ENCODE data around the gene ADD1. TPM values are rescaled to one million over a fixed set of nuclear protein-coding genes. Genes with fewer than 3 reads are reported as not detected.
A peak's percentile ranks its signal among the peaks of the same experiment; 100 is the strongest.
"Not testable (repeated sequence)": the region's sequence is repeated elsewhere in the genome, so short reads cannot be mapped to it uniquely, and the experiment has no call there.

The ADD1 gene
- total RNA-seq, 2 donors from 2014 or later: 297 to 327 TPM

GRCh38 chr4:2934813-2935761 lies 91.4 kb downstream of the ADD1 start:
- intact Hi-C loops (cut with DNase I): loop anchor here (5.0 to 10.0 kb wide), 2 partner anchors 168 to 170 kb away; no protein-coding TSS in a partner anchor
- DNase-seq (ENCODE audit: low spot score): peak; percentile 98

GRCh38 chr4:2935762-2936743 lies 92.4 kb downstream of the ADD1 start:
- DNase-seq (ENCODE audit: low spot score): peak; percentile 73
- intact Hi-C loops (cut with DNase I): loop anchor here in 1 of 2 donors (10.0 kb wide), 1 partner anchor 171 kb away; no protein-coding TSS in a partner anchor

- intact Hi-C loops (cut with DNase I): loop anchor here in 1 of 2 donors (1.0 to 10.0 kb wide), 2 partner anchors 135 to 172 kb away; no protein-coding TSS in a partner anchor
- peak; percentile 80 for DNase-seq (ENCODE audit: low spot score)
Observed at GRCh38 chr4:2936773-2937145, 93.1 kb downstream of the ADD1 start.

DNA sequence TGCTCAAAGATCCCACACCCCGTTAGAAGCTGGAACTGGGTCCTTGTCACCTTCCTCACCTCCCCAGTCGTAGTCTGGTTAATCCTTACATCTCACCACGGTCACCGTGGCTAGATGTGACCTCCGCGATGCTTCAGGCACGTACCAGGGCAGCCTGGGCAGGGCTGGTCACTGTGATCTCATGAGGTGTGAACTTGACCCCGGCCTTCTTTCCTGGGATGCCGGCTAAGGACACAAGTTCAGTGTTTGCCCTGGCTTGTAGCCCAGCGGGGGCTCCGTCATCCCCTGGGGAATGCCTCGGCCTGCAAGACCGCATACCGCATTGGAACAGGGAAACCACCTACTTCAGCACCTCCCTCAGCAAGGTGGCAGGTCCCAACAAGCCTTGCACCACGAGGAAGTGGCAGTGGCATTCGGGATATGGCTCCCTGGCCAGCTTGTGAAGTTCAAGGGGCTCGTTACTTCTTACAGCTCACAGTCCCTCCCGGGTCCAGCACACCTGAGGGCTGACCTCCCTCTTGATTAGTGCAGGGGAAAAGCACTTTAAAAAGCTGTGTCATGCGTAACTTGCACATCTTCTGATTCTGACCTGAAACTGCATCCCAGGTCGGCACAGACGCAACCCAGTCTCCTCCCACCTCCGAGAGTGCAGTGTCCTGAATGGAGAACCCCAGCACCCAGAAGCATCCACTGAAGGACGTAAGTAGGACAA lies 93.7 kb downstream of the ADD1 start:
- intact Hi-C loops (cut with DNase I): loop anchor here in 1 of 2 donors (1.0 to 10.0 kb wide), 2 partner anchors 136 to 173 kb away; no protein-coding TSS in a partner anchor
- DNase-seq (ENCODE audit: low spot score): peak; percentile 85

GRCh38 chr4:2937986-2938385 lies 94.3 kb downstream of the ADD1 start:
- intact Hi-C loops (cut with DNase I): loop anchor here in 1 of 2 donors (1.0 to 10.0 kb wide), 2 partner anchors 137 to 173 kb away; no protein-coding TSS in a partner anchor
- DNase-seq (ENCODE audit: low spot score): no peak

DNA sequence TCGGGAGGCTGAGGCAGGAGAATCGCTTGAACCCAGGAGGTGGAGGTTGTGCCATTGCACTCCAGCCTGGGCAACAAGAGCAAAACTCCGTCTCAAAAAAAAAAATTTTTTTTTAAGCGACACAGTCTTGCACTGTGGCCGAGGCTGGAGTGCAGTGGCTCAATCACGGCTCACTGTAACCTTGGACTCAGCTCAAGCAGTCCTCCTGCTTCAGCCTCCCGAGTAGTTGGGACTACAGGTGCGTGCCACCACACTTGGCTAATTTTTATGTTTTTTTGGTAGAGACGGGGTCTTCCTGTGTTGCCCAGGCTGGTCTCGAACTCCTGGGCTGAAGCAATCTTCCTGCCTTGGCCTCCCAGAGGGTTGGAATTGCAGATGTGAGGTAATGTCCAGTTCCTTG lies 94.8 kb downstream of the ADD1 start:
- not testable (repeated sequence) for DNase-seq (ENCODE audit: low spot score)
- intact Hi-C loops (cut with DNase I): loop anchor here in 1 of 2 donors (10.0 kb wide), 1 partner anchor 174 kb away; no protein-coding TSS in a partner anchor

DNA sequence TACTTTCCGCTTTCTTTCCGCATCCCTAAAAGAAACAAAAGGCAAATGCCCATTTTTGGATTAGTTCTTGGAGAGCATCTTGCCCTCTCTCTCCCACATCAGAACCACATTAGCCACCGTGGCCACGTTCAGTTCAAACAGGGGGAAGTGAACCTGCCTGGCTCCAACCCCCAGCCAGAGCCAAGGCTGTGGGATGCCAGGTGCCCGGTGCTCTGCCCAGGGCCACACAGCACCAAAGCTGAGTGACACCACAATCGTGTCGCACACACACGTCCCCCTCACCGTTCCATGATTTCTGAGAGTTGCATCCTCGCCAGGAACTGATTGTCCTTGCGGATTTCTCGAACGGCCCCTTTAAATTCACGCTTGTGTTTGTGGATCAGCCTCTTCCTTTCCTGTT lies 95.3 kb downstream of the ADD1 start:
- no peak for DNase-seq (ENCODE audit: low spot score)
- intact Hi-C loops (cut with DNase I): loop anchor here in 1 of 2 donors (10.0 kb wide), 1 partner anchor 174 kb away; no protein-coding TSS in a partner anchor

DNA sequence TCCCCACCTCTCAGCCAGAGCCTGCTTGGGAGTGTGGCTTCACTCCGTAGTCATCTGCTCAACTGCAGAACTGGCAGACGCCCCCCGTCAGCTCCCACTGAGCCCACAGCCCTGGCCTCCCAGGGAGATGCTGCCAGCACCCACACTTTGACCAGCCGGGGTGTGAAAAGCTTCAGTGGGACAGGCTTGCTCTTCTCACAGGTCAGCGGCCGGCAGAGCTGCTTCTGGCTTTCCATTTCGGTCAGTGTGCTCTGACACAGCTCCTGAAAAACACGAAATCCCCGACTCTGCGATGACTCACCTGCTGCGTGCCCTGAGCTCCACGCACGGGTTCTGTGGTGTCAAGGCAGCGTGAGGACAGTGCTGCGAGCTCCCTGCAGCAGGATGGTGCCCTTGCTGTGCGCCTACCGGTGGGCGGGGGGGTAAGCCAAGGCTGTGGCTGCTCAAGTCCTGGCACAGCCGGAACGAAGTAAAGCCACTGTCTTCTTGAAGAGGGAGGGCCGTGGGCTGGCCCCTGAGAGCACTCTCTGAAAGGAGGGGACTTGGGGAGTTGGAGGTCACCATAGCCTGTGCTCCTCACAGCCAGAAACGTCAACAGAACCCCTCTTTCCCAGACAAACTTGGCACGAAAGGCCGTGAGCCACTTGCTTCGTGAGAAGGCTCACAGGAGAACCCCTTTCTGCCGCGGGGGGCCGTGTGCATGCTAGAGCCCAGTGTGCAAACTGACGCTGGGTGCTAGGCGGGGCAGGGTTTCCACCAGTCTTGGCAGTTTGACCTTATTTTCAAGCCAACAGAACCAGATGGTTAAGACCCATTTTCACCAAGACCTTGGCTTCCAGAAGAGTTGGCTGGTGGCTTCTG lies 96.0 kb downstream of the ADD1 start:
- intact Hi-C loops (cut with DNase I): loop anchor here in 1 of 2 donors (10.0 kb wide), 1 partner anchor 175 kb away; no protein-coding TSS in a partner anchor
- DNase-seq (ENCODE audit: low spot score): peak; percentile 72

- DNase-seq (ENCODE audit: low spot score): peak; percentile 72
- intact Hi-C loops (cut with DNase I): no loop called here
Observed at GRCh38 chr4:2940267-2941137, 96.9 kb downstream of the ADD1 start.

DNA sequence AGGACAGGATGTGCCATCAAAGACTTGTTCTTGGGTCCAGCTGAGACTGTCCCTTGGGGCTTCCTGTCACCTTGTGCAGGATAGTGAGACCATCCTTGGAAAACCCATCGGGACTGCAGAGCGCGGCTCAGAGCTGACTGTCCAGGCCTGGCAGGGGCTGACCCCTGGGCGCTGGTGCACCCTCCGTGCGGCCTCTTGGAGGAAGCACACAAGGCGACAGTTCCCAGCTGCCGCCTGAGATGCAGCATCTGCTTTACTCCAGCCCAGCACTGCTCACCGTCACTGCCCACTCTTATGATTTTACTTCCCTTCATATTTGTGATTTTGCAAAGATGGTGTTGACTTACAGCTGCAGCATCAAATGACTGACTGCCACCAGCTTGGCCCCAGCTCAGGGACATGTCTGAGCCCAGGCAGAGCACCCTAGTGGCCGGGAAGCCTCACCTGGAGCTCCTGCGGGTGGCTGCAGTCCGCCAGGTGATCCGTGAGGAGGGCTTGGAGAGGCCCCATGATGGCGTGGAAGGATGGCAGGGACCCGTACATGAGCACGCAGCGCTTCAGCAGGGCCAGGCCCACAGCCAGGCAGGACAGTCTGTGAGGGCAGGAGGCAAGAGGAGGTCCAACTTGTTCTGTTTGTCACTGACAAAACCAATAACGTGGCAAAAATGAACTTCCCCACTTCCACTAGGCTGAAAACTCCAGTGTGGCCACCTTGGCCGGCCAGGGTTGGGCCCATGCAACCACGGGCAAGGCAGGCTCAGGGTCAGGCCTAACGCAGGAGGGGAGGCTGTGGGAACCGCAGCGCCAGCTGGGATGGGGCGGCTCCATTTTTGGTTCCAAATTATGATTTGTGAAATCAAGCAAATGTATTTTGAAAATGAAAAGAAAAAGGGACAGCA lies 97.7 kb downstream of the ADD1 start:
- intact Hi-C loops (cut with DNase I): no loop called here
- DNase-seq (ENCODE audit: low spot score): no peak

DNA sequence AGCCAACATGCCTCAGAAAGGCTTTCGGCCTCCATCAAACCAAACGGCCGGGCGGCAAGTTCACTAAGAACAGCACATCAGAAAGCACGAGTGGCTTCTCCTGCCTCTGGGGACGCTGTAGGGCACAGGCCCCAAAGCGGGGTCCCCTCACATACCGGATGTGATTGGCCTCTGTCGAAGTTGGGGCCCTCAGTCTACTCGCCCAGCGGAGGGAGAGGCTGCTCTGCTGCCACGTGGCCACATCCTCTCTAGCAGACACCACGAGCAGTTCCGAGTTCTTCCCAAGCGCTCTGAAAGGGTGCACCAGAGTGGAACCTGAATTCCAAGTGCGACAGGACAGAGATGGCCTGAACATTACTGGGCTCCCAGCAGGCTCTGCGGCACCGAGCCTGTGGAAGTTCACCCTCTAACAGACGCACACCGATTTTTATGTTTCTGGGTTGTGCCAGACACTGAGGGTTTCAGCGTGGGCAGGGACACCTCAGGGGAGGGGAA lies 98.4 kb downstream of the ADD1 start:
- intact Hi-C loops (cut with DNase I): no loop called here

DNA sequence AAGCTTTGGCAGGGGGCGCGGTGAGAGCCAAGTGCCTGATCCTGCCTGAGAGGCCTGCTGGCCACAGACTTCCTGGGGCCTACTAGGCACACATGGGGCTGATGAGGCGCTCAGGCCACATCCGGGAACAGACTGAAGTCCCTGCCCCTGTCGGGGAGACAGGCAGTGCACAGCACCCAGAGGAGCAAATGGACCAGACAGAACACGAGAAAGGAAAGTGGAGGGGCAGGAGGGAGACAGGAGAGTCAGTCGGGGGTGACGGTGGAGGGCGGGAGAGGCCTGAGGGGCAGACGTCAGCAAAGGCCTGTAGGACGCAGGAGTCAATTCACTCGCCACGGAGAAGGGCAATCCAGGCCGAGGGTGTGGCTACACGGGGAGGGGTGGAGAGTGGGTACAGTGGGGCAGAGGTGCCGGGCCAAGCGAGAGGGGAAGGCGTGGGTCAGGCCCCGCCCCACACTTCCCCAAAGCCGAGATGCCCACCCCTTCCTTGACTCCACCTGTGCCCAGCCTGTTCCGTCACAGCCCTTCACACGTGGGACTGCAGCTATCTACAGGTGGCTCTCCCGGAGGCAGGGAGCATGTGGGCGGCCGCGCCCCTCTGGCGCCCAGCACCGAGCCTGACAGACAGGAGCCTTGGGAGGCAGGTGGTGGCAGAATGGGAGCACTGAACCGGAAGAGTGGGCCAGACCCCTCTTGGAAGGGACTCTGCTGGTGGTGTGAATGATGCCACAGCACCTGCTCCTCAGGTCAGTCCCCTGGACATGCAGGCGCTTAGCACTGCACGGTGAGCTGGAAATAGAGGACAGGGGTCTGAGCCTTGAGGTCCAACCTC lies 99.1 kb downstream of the ADD1 start:
- intact Hi-C loops (cut with DNase I): no loop called here
- DNase-seq (ENCODE audit: low spot score): no peak

More for the DNA sequence above, 98.4 kb downstream of the ADD1 start:
- DNase-seq (ENCODE audit: low spot score): no peak

DNA sequence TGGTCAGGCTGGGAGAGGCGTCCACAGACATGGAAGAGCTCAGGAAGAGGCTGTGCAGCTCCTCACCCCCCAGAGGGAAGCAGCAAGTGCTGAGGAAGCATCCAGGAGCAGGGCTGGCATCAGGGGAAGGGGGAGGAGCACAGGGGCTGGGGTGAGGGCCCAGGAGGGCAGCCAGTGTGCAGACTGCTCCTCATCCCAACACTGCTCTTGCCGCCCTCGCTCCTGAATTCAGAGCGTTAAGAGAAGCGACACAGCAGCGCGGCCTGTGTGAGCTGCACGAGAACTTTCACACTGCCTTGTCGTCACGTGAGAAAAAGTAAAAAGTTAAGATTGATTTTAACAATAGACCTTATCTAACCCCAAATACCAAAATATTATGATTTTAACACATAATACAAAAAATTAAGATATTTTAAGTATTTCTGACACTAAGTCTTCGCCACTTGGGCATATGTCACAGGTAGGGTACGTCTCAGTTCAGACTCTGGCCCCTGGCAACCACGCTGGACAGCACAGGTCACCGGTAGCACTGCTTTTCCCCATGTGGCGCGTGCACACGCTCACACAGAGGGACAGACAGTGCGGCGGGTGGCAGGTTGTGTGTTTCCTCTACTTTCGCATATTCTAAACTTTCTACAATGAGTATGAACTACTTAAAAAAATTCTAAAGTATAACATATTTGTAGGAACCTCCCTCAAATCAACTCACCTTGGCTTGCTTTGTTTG lies 99.9 kb downstream of the ADD1 start:
- intact Hi-C loops (cut with DNase I): no loop called here
- DNase-seq (ENCODE audit: low spot score): no peak

GRCh38 chr4:2944091-2944482 lies 100.4 kb downstream of the ADD1 start:
- no peak for DNase-seq (ENCODE audit: low spot score)
- intact Hi-C loops (cut with DNase I): no loop called here
